Frontal cortex (tissue), 4 donors: ENCODE measurements around the gene DACT2. TPM values are rescaled to one million over a fixed set of nuclear protein-coding genes. Genes with fewer than 3 reads are reported as not detected.
A peak's percentile ranks its signal among the peaks of the same experiment; 100 is the strongest.
"Not testable (repeated sequence)": the region's sequence is repeated elsewhere in the genome, so short reads cannot be mapped to it uniquely, and the experiment has no call there.

Source experiments
- DNase-seq, 2 donors: peaks; one replicate each; pipeline ENCODE4 v3.0.0; 2012; ENCODE audit warnings: low spot score in 2 of 2
- FAIRE-seq: peaks from 2 replicates; lab custom pipeline; 2012; peaks lifted over from hg19 to GRCh38; lab: Jason Lieb, UNC
- total RNA-seq: library from RNA; depleted of rRNA; stranded (reverse); fragments of >200 nt; gene quantifications from one replicate; pipeline ENCODE4 v1.2.3, GENCODE V29; 2014
- donor health status: control.
- donor health status: control.
- donor health status: control.

Gene DACT2, protein sequence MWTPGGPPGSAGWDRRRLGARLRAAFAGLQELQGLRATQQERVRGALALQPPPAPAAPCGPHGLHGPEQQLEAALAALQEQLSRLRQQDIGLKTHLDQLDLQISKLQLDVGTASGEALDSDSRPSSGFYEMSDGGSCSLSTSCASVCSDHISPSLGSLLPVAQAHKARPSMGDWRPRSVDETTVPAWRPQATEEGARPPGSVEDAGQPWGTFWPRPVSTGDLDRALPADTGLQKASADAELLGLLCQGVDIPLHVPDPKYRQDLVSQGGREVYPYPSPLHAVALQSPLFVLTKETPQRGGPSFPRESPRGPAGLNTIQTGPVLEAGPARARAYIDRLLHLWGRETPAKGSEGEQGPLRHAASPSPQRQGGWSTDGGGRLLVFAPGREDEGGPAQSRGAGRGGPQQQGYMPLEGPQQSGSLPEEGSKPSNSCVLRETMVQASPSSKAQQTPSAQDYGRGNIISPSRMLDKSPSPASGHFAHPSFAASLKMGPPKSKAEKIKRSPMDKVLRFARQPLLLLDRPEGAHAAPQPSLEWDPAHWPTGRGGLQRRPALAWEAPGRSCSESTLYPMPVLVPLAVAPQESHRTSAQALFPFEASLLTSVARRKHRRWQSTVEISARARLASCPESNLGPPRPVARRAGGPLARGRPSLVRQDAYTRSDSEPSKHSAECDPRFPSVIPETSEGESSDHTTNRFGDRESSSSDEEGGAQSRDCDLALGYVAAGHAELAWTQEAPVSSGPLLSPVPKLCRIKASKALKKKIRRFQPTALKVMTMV
- total RNA-seq, result 2.9 TPM

DNA sequence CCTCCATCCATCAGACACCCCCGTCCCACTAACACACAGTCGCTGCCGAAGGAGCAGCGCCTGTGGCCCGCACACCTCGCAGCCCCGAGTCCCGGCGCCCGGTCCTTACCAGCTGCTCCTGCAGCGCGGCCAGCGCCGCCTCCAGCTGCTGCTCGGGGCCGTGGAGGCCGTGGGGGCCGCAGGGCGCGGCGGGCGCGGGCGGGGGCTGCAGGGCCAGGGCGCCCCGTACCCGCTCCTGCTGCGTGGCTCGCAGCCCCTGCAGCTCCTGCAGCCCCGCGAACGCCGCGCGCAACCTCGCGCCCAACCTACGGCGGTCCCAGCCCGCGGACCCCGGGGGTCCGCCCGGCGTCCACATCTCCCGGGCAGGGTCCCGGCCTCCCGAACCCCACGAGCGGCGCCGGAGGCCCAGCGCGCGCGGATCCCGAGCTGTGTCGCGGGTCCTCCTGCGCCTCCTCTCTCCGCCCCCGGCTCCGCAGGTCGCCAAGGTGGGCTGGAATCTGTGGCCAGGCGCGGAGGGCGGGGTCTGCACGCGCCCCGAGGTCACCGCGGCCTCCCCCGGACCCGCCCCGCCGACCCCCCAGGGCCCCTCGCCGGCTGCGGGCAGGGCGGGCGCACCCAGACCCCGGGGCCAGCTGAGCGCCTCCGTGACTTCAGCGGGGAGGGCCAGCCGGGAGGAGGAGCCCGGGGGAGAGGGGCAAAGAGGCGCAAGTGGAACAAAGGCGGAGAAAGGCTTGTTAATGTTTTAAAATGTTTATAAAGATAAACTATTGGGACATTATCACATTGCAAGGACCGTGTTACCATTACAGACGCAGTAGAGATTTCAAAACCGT is at the start of gene DACT2:
TSS of gene DACT2 (minus strand) at position 499 of the 833 bp plus-strand sequence. CDS start at position 355, 144 bp downstream.
- FAIRE-seq, result no peak
- DNase-seq, result no peak

DNA sequence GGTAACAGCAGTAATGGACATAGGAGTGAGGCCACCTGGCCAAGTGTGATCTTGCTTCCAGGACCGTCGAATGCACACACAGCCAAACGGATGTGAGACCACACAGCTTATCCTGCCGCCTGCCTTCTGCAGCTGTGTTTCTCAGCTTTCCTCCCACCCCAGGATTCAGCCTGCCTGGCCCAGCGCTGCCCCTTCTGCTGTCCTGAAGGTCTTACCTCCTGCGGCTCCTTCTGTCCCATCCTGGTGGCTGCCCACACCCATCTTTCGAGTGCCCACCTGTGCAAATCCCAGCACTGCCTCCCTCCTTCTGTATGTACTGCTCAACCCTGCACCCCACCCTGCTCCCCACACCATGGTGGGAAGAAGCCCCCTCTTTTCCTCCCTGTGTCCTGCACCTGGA is 49.4 kb upstream of the DACT2 start:
- FAIRE-seq (no peak), DNase-seq (no peak)

DNA sequence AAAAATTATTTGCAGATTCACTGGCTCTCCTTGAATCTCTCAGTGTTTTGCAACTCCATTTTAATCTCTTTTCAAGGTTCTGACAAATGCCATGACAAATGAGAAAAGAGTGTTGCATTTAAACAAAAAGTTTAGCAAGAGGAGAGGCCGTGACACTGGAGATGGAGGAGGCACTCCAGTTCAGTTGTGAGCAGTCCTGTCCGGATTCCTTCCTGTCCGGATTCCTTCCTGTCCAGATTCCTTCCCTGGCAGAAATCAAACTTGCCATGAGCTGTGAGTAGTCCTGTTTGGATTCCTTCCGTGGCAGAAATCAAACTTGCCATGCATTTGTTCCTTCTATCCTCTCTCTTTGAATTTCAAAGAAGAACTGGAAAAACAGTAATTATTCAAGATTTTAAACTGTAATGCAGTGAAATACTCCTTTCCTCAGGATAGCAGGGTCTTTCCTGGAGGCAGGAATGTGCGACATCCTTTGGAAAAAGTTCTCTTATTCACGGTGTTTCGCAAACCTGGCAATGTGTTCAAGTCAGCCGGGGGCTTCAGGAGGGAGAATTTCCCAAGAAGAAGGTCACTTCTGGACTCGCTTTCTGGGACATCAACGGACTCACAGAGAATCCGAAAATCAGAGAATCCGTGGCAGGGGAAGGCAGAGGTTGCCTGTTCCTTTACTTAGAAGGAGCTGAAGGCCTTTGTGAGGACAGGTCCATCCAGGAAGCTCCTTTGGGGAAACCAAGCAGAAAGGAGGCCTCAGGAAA is 48.7 kb upstream of the DACT2 start:
- DNase-seq, result no peak

DNA sequence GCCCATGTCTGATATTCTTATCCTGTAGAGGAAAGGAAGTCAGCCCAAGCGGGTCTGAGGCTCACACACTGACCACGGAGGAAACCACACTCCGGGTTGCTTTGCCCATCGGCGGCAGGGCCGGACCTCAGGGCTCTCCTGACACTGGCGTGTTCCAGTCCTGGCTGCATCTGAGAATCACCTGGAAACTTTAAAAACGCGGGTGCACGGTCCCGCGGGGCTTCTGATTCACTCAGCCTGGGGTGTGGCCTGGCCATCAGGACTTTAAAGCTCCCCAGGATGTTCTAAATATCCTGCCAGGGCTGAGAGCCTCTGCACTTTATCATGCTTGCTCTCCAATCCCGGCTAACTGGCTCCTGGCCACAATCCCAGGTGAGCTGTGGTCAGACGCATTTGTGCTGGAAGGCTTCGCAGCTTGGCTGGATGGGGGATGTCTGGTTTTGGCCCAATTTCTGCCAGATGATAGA is 47.7 kb upstream of the DACT2 start:
- FAIRE-seq, result no peak
- DNase-seq, result no peak

More for the DNA sequence above, 48.7 kb upstream of the DACT2 start:
- FAIRE-seq, result no peak

DNA sequence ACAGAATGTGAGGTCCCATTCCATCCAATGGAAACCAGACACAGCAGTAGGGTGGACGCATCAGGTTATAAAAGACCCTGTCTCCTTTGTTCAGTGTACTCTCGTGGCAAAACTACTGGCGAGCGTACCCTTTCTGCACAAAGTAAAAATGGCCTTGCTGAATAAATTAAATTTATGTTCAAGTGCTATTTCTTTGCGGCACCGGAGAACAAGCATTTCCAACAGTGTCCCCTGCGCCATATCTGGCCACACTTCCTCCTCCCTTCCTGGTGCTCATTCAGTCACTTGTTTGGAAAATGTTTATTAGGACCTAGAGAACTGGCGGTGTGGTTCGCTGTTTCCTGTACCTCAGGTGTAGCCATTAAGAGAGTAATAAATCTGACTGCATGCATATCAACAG is 46.9 kb upstream of the DACT2 start:
- FAIRE-seq (no peak), DNase-seq (no peak)

DNA sequence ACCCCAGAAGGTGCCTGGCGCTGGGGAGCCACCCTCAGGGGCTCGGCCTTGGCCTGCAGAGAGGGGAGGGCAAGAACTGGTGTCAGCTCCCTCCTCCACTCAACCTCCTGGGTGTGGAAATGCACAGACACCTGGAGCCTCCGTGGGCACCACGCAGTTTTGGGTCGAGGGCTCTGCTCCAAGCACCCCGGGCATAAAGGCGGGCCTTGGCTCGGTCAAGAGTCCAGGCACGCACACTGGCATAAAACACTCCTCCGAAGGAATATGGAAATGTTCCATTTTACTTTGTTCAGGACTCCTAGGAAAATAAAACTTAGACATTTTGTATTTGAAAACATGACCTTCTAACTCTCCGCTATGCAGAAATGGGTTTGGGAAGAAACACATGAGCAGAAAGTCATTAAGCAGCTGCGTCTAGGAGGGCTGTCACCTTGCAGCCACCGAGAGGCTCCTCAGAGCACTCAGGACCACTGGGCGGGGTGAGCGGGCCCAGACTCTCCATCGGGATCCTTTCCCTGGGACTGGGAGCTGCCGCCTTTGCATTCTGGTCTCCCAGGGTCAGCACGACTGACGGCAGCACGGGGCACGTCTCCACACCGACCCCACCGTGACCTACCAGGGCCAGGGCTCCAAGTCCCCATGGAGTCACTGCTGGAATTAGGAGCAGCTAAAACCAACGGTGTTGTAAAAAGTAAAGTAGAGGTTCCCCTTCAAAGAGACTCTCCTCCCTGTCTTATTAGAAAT is 46.0 kb upstream of the DACT2 start:
- DNase-seq (no peak), FAIRE-seq (no peak)

DNA sequence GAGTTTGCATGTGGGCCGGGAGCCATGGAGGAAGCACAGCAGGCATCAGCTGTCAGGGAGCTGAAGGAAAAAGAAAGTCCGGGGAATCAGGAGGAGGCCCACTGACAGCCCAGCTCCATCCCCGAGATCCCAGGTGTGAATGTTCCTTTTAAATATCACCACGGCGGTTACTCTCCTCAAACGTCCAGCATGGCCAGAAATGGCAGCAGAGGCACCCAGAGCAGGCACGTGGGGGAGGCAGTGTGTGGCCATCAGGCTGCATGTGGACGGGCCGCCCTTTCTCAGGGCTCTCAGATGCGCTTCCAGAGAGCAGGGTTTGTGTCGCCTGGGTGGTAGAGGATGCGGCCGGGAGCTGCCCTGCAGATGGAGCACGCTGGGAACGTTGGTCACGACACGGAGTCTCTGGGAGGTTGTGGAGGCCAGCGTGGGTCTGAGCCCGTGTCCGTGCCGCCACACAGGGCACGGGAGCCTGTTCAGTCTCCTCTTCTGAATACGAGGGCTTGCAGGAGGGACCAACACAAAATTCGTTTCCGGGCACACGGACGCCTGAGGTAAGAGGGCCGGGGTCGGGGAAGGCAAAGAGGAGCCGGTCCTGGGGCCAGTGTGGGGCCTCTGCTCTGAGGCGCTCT is 45.3 kb upstream of the DACT2 start:
- DNase-seq (no peak), FAIRE-seq (no peak)

DNA sequence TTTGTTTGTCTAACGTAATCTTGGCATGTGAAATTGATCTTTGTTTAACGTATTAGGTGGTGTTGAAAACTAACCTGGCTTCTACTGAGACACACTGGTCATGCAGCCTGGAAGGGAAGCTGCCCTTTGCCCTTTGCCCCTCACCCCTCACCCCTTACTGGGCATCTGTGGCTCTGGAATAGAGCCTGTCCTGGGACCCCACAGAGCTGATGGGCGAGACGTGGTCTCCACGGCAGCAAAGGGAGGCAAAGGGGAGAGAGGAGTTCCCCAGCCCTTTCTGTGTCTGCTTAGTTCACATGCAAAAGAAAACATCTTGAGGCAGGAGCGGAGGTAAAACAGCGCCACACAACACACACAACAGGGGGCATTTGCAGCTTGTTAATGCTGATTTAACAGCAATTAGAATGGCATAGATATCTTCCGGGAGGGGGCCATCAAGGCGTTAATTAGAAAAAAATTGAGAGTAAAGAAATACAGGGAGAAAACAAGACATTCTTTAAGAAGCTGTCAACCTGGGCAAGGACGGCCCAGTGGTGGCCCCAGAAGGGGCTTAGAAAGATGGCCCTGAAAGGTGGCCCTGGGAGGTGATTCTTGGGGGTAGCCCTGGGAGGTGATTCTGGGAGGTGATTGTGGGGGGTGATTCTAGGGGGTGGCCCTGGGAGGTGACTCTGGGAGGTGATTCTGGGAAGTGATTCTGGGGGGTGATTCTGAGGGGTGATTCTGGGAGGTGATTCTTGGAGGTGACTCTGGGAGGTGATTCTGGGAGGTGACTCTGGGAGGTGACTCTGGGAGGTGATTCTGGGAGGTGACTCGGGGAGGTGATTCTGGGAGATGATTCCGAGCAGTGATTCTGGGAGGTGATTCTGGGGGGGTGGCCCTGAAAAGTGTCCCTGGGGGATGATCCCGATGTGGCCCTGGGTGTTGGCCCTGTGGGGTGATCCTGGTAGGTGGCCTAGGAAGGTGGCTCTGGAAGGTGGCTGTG is 44.5 kb upstream of the DACT2 start:
- FAIRE-seq (no peak), DNase-seq (no peak)

DNA sequence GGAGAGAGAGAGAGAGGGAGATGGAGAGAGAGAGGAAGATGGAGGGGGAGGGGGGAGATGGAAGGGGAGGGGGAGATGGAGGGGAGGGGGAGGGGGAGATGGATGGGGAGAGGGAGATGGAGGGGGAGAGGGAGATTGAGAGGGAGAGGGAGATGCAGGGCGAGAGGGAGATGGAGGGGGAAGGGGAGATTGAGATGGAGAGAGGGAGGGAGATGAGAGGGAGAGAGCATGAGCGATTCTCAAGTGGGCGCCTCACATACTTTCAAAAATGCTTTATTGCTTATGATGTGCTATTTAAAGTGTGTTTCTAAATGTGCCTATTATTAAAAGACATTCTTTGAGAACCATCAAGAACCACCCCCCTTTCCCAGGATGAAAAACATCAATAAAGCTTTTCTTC is 43.7 kb upstream of the DACT2 start:
- DNase-seq (no peak), FAIRE-seq (no peak)

DNA sequence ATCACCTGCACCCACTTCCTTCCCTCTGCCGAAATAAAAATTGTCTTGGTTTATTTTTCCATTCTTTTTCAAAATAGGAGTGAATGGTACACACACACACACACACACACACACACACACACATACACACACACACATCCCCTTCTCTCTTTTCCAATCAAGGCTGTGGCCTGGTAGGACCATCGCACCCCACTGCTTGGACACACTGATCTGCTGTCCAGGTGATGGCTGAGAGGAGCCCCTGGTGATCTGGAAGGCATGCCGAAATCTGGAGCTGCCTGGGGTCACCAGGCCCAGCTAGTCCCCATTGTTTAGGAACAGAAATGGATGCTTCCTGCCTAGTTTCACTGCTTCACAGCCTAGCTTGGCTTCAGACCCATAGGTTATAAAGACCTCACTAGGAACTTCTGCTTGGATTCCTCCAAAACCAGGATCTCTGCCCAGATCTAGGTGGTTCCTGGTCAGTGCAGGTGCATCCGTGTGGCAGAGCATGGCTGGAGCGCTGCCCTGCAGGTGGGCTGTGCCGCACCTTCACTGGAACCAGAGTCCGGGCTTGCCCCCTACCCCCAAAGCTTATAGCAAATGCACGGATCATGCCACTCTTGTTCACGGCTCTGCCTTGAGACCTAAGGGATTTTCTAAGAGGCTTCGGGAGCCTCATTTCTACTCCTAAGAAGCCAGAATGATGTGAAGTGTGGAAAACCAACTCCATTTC is 42.9 kb upstream of the DACT2 start:
- no peak for FAIRE-seq

DNA sequence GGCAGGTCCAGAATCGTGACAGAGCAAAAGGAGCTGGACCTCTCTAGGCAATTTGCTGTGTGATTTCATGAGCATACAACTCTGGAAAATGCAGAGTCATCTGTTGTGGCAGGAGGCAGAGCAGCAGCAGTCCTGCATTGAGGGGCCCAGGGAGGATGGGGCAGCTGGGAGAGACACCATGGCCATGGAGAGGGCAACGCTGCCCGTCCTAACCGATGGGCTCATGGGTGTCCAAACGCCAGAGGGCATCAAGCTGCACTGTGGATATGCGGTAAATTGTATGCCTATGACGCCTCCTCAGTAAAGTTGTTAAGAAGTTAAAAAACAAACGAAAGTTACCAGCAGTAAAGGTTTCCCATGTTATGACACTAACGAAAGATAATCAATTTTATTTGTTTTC is 42.2 kb upstream of the DACT2 start:
- FAIRE-seq, result no peak

More for the DNA sequence above, 42.9 kb upstream of the DACT2 start:
- no peak for DNase-seq

DNA sequence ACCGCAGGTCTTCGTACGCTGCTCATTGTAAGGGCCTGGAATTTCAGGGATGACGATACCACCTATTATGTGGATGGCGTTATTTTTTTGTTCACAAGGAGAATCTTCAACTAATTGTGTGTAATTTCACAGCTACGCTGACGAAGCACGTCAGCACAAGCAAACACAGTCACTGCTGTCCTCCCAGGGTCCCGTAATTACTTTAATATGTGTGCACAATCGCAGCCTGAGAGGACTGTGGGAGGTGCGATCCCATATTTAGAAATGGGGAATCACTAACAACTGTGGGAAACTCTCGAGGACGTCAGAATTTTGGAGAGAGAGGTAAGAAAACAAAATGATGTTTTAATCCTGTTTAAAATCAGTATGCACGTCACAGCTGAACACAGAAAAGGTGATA is 40.2 kb upstream of the DACT2 start:
- no peak for FAIRE-seq
- DNase-seq, result no peak

More for the DNA sequence above, 42.2 kb upstream of the DACT2 start:
- no peak for DNase-seq

DNA sequence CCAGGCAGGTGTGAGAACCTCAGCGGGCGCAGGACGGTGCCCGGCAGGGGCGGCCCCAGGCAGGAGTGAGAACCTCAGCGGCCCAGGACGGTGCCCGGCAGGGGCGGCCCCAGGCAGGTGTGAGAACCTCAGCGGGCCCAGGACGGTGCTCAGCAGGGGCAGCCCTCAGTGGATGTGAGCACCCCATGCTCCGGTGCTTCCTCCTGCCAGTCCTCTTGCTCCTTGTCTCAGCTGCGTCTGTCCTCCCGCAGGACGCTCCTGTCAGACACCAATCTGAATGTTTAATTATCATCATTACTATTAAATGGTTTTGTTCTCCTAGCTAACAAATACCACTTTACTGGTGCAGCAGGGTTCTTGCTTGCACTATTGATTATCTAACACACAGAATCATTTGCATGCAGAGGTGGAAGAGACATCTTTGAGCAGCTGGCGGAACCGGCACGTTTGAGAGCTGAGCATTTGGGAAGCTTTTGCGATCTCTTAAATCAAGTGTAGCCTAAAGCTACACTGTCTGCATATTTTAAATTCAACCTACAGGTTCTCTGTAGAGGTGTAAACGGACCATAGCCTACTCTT is 39.4 kb upstream of the DACT2 start:
- DNase-seq, result no peak
- FAIRE-seq, result no peak

DNA sequence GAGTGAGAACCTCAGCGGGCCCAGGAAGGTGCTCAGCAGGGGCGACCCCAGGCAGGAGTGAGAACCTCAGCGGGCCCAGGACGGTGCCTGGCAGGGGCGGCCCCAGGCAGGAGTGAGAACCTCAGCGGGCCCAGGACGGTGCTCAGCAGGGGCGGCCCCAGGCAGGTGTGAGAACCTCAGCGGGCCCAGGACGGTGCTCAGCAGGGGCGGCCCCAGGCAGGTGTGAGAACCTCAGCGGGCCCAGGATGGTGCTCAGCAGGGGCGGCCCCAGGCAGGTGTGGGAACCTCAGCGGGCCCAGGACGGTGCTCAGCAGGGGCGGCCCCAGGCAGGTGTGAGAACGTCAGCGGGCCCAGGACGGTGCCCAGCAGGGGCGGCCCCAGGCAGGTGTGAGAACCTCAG is 37.3 kb upstream of the DACT2 start:
- DNase-seq, FAIRE-seq: not testable (repeated sequence)

DNA sequence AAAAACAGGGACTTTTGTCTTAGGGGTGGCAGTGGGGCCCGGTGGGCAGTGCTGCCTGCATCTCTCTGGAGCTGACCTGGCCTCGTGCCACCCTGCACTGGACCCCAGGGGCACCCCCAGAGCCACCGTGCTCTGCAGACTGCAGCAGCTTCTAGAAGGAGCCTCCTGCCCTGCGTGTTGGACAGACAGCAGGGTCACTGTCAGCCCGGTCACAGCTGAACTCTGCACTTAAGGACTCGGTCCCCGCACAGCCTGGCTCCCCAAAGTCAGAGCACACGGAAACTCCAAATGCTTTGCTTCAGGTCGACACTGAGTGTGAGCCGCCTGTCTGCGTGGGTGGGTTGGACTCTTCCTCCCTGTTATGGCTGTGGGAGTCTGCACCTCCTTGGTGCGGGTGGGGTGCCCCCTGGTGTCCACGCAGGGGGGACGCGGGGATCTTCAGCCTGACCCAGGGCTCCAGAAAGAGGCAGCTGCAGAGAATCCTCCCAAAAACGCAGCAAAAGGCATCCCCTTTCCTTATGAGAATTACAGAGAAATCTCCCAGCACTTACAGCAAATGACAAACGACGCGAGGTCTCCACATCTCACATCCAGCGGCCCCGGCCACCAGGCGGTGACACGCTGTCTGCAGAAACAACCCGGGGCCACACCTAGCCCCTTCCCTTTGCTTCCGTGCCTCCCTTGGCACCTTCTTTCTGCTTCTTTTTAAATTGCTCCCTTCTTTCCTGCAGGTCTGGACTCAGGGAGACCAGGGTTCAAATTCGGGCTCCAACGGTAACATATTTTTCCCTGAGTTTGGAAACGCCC is 36.3 kb upstream of the DACT2 start:
- no peak for FAIRE-seq
- peak; percentile 61 to 72 for DNase-seq
